SK-N-MC (cell line): ENCODE measurements around the gene COPZ1.

Experiments used
- EZH2 ChIP-seq: fragments of 200-600 bp; sonication (generic); IDR thresholded peaks from one replicate; pipeline ENCODE4 v1.6.1; 2017; ENCODE audit warnings: antibody characterized with exemption
- FOXP2 ChIP-seq: optimal IDR thresholded peaks from 2 replicates; pipeline ENCODE3; 2011; ENCODE audit warnings: mild to moderate bottlenecking, moderate library complexity; ENCODE audit not compliant: insufficient read depth; ENCODE audit errors: extremely low read length, control extremely low read depth
- POLR2AphosphoS5 ChIP-seq: IDR thresholded peaks from 2 replicates; pipeline ENCODE4 v1.6.1; 2012; ENCODE audit warnings: mild to moderate bottlenecking, low read depth, low read length, borderline replicate concordance

DNA sequence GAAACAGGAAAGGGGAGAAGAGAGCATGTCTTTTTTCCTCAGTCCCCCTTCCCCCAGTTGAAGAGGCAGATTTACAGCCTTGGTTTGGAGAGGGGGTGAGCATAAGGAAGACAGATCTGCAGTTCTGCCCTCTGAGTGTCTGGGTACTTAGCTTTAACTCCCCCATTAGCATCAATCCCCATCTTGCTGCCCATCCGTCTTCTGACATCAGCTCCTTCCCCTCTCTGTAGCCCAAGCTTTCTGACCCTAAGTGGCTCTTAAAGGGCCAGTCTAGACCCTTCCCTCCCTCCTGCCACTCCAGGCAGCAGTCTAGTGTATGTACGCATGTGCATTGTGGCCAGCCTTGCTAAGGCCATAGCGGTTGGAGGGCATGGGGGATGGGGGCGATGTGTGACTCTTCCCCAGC lies 32.0 kb downstream of the COPZ1 start:
- TF ChIP-seq EZH2 (no peak), POLR2AphosphoS5 (peak; percentile 8; the same call in 1 of the 2 replicates), FOXP2 (no peak)
